HEK293 (cell line): ENCODE measurements around the gene CHST12.

Source experiments
- CTCF ChIA-PET: fragments of 350-600 bp; formaldehyde crosslinking; extraction: SDS; loops from one replicate; lab custom pipeline; 2021; ENCODE audit warnings: antibody characterized with exemption; lab: Yijun Ruan, JAX
- POLR2A ChIA-PET: fragments of 300-600 bp; formaldehyde crosslinking; extraction: SDS; loops from one replicate; lab custom pipeline; 2020; ENCODE audit warnings: antibody characterized with exemption, inconsistent platforms; lab: Yijun Ruan, JAX
- H3K27ac ChIP-seq: fragments of 200-500 bp; sonication (Bioruptor generic); 2 replicates; pipeline ENCODE4 v1.5.1; 2014; ENCODE audit warnings: low read depth, low read length, control low read depth, inconsistent platforms; ENCODE audit errors: extremely low read depth
- H3K36me3 ChIP-seq, 2 experiments: fragments of 200-500 bp in 1 of 2; sonication (Bioruptor generic) in 1 of 2; 1 replicate in 1 of 2; 2 replicates in 1 of 2; pipeline ENCODE4 v1.5.1; 2014 to 2017; ENCODE audit warnings: inconsistent platforms in 2 of 2, low read length in 2 of 2; ENCODE audit not compliant: control insufficient read depth in 2 of 2, insufficient read depth in 1 of 2
- H3K4me1 ChIP-seq: fragments of 200-500 bp; sonication (Bioruptor generic); 2 replicates; pipeline ENCODE4 v1.5.1; 2014; ENCODE audit warnings: mild to moderate bottlenecking, low read length, inconsistent platforms; ENCODE audit not compliant: control insufficient read depth, insufficient read depth
- H3K4me3 ChIP-seq: 2 replicates; pipeline ENCODE4 v1.5.1; 2011; ENCODE audit warnings: low read depth, mild to moderate bottlenecking, control low read depth, low read length, moderate library complexity
- H3K9me3 ChIP-seq: fragments of 200-500 bp; sonication (Bioruptor generic); 2 replicates; pipeline ENCODE4 v1.5.1; 2014; ENCODE audit warnings: low read depth, low read length, inconsistent platforms; ENCODE audit not compliant: control insufficient read depth, insufficient read depth
- KLF1 ChIP-seq: fragments of 450-650 bp; formaldehyde crosslinking; IDR thresholded peaks from 2 replicates; pipeline ENCODE4 v1.5.1; 2016; ENCODE audit warnings: missing biosample characterization, missing genetic modification characterization
- KLF9 ChIP-seq: fragments of 450-650 bp; formaldehyde crosslinking; IDR thresholded peaks from 2 replicates; pipeline ENCODE4 v1.5.1; 2016; ENCODE audit warnings: missing biosample characterization, missing genetic modification characterization, low read depth
- MYNN ChIP-seq: fragments of 450-650 bp; formaldehyde crosslinking; IDR thresholded peaks from 2 replicates; pipeline ENCODE4 v1.5.1; 2016; ENCODE audit warnings: missing biosample characterization, missing genetic modification characterization, borderline replicate concordance
- PRDM2 ChIP-seq: fragments of 450-650 bp; formaldehyde crosslinking; IDR thresholded peaks from 2 replicates; pipeline ENCODE4 v1.5.1; 2016; ENCODE audit warnings: missing biosample characterization, missing genetic modification characterization, borderline replicate concordance
- PRDM4 ChIP-seq: fragments of 450-650 bp; formaldehyde crosslinking; IDR thresholded peaks from 2 replicates; pipeline ENCODE4 v1.5.1; 2017; ENCODE audit warnings: missing biosample characterization, missing genetic modification characterization
- REST ChIP-seq: fragments of 450-650 bp; formaldehyde crosslinking; IDR thresholded peaks from 2 replicates; pipeline ENCODE4 v1.5.1; 2016; ENCODE audit warnings: missing biosample characterization, missing genetic modification characterization
- TCF7L2 ChIP-seq: IDR thresholded peaks from 2 replicates; pipeline ENCODE4 v1.6.1; 2011; ENCODE audit warnings: low read depth, mild to moderate bottlenecking, inconsistent platforms, low read length, moderate library complexity, borderline replicate concordance
- ZNF239 ChIP-seq: fragments of 450-650 bp; formaldehyde crosslinking; IDR thresholded peaks from 2 replicates; pipeline ENCODE4 v1.5.1; 2016; ENCODE audit warnings: missing biosample characterization, missing genetic modification characterization
- ZNF433 ChIP-seq: fragments of 450-650 bp; formaldehyde crosslinking; IDR thresholded peaks from 2 replicates; pipeline ENCODE4 v1.5.1; 2016; ENCODE audit warnings: missing biosample characterization, missing genetic modification characterization, low read depth
- ZNF510 ChIP-seq: fragments of 450-650 bp; formaldehyde crosslinking; IDR thresholded peaks from 2 replicates; pipeline ENCODE4 v1.5.1; 2018; ENCODE audit warnings: mild to moderate bottlenecking, missing genetic modification characterization, missing biosample characterization; ENCODE audit not compliant: insufficient replicate concordance
- ZNF621 ChIP-seq: fragments of 450-650 bp; formaldehyde crosslinking; IDR thresholded peaks from 2 replicates; pipeline ENCODE4 v1.5.1; 2017; ENCODE audit warnings: missing biosample characterization, missing genetic modification characterization
- ZNF791 ChIP-seq: fragments of 450-650 bp; formaldehyde crosslinking; IDR thresholded peaks from 2 replicates; pipeline ENCODE4 v1.5.1; 2016; ENCODE audit warnings: missing biosample characterization, missing genetic modification characterization
- ZSCAN16 ChIP-seq: fragments of 450-650 bp; formaldehyde crosslinking; IDR thresholded peaks from 2 replicates; pipeline ENCODE4 v1.5.1; 2016; ENCODE audit warnings: missing biosample characterization, missing genetic modification characterization
- ZSCAN5A ChIP-seq: fragments of 450-650 bp; formaldehyde crosslinking; IDR thresholded peaks from 2 replicates; pipeline ENCODE4 v1.5.1; 2016; ENCODE audit warnings: missing biosample characterization, missing genetic modification characterization

The CHST12 gene

GRCh38 chr7:2435146-2435545, 31.7 kb downstream of the CHST12 start (continued):
- TF ChIP-seq ZNF239 (tag by site-specific recombination) (no peak), ZNF510 (no peak), PRDM2 (tag by site-specific recombination) (no peak), ZNF791 (tag by site-specific recombination) (no peak), ZNF621 (tag by site-specific recombination) (no peak), TCF7L2 (no peak), KLF9 (tag by site-specific recombination) (no peak), REST (tag by site-specific recombination) (no peak), MYNN (tag by site-specific recombination) (no peak), ZNF433 (tag by site-specific recombination) (no peak), ZSCAN16 (tag by site-specific recombination) (no peak), PRDM4 (no peak)

- no peak overlapping the region for H3K27ac ChIP-seq
- no peaks in the 10 kb centered on the region for H3K4me1 ChIP-seq
- no peak overlapping the region for H3K4me3 ChIP-seq
- peaks cover 0 to 53% of the 10 kb centered on the region in 2 experiments; a peak in 2 of 3 replicates for H3K36me3 ChIP-seq
- CTCF ChIA-PET, result interaction anchor here (1.0 kb wide), 2 partner anchors 9 to 32 kb away, joined by 3 to 5 read pairs; no protein-coding TSS in a partner anchor
- no peaks in the 10 kb centered on the region for H3K9me3 ChIP-seq
- POLR2A ChIA-PET, result no interaction called here
- TF ChIP-seq ZSCAN5A (tag by site-specific recombination) (no peak), KLF1 (tag by site-specific recombination) (peak; percentile 30; the same call in 1 of the 2 replicates)
Measured at GRCh38 chr7:2436341-2437104, 33.1 kb downstream of the CHST12 start.
